Hepatocyte (in vitro differentiated cells): Measurements from ENCODE around the gene IKBKE.

Experiments
- CTCF ChIP-seq: fragments of 200-600 bp; sonication (generic); IDR thresholded peaks from 2 replicates; pipeline ENCODE4 v1.5.1; 2016; ENCODE audit warnings: antibody characterized with exemption, mild to moderate bottlenecking; ENCODE audit not compliant: poor library complexity
- EZH2 ChIP-seq: fragments of 200-600 bp; sonication (generic); IDR thresholded peaks from 2 replicates; pipeline ENCODE4 v1.6.1; 2016; ENCODE audit warnings: antibody characterized with exemption, mild to moderate bottlenecking, borderline replicate concordance

- TF ChIP-seq CTCF (no peak), EZH2 (no peak)
These were observed 25.2 kb upstream of the IKBKE start for GRCh38 chr1:206445116-206445515.
